HepG2 (cell line): ENCODE data around the gene TMEM187.

Source experiments
- KAT2B ChIP-seq: fragments of 150-350 bp; IDR thresholded peaks from 2 replicates; pipeline ENCODE4 v1.6.1; 2014; ENCODE audit warnings: low read depth, low read length, borderline replicate concordance
- KLF16 ChIP-seq, 2 experiments: sonication (generic) in 1 of 2; formaldehyde crosslinking in 1 of 2; IDR thresholded peaks; 2 replicates each; pipeline versions ENCODE4 v1.6.1 to v1.8.0; 2016 to 2023; ENCODE audit warnings: missing genetic modification reagents in 2 of 2, missing compliant biosample characterization in 1 of 2
- MXD1 ChIP-seq: sonication (generic); formaldehyde crosslinking; IDR thresholded peaks from 2 replicates; pipeline ENCODE4 v1.4.0; 2020; ENCODE audit warnings: mild to moderate bottlenecking, missing genetic modification reagents
- NCOA1 ChIP-seq: sonication (generic); formaldehyde crosslinking; IDR thresholded peaks from 2 replicates; pipeline ENCODE4 v1.9.0; 2021; ENCODE audit warnings: missing genetic modification reagents
- U2AF2 ChIP-seq: fragments of 200-400 bp; formaldehyde crosslinking; IDR thresholded peaks from 2 replicates; pipeline ENCODE4 v1.6.1; 2017; ENCODE audit warnings: low read depth, mild to moderate bottlenecking, low read length

- no peak for TF ChIP-seq NCOA1
- TF ChIP-seq KLF16 (CRISPR knock-in tag; IDR thresholded peaks at IDR 0.05): no peak
- no peak for TF ChIP-seq U2AF2
- TF ChIP-seq KAT2B: no peak
- TF ChIP-seq MXD1 (CRISPR knock-in tag): no peak
Observed at GRCh38 chrX:153966841-153967535, 5.6 kb upstream of the TMEM187 start.
